ENCODE data around the gene BTNL2.

BTNL2 gene

GRCh38 chr6:32445321-32445854 is 38.4 kb upstream of the BTNL2 start:
- Histone ChIP-seq H3K9ac (ENCODE audit: low read depth, low read length) (no peak overlapping the region), H3K4me2 (ENCODE audit: insufficient read depth, low read length) (no peak overlapping the region), H3K9me3 (ENCODE audit: insufficient read depth, low read length, severe bottlenecking) (no peaks in the 10 kb centered on the region), H3K27me3 (ENCODE audit: insufficient read depth, low read length, poor library complexity) (peaks cover 5% of the 10 kb centered on the region), H3K27ac (ENCODE audit: low read length) (no peak overlapping the region), H3K79me2 (ENCODE audit: insufficient read depth, low read length) (no peaks in the 10 kb centered on the region), H3K36me3 (ENCODE audit: insufficient read depth, low read length) (no peaks in the 10 kb centered on the region), H3K4me1 (ENCODE audit: insufficient read depth, low read length) (no peaks in the 10 kb centered on the region), H2AFZ (ENCODE audit: low read depth, low read length) (no peak overlapping the region), H4K20me1 (ENCODE audit: insufficient read depth, low read length) (no peaks in the 10 kb centered on the region), H3K4me3 (ENCODE audit: low read depth in 1 of 2, low read length in 2 of 2) (no peak overlapping the region)
- ATAC-seq (ENCODE audit: insufficient read depth, low read depth) (no peak), DNase-seq (no peak)
- TF ChIP-seq EZH2 (IDR thresholded peaks at IDR 0.05; ENCODE audit: borderline replicate concordance, low read depth, low read length, severe bottlenecking) = no peak
- TF ChIP-seq CTCF (IDR thresholded peaks at IDR 0.05; ENCODE audit: borderline replicate concordance, extremely low read depth, low read length, poor library complexity, severe bottlenecking) = no peak

- H3K9me3 ChIP-seq (ENCODE audit: insufficient read depth, low read length, severe bottlenecking) = no peaks in the 10 kb centered on the region
- no peaks in the 10 kb centered on the region for H3K4me1 ChIP-seq (ENCODE audit: insufficient read depth, low read length)
- no peaks in the 10 kb centered on the region for H3K79me2 ChIP-seq (ENCODE audit: insufficient read depth, low read length)
- no peak overlapping the region for H2AFZ ChIP-seq (ENCODE audit: low read depth, low read length)
- no peak overlapping the region for H3K9ac ChIP-seq (ENCODE audit: low read depth, low read length)
- no peak overlapping the region for H3K27ac ChIP-seq (ENCODE audit: low read length)
- no peak for ATAC-seq (ENCODE audit: insufficient read depth, low read depth)
- H4K20me1 ChIP-seq (ENCODE audit: insufficient read depth, low read length) = no peaks in the 10 kb centered on the region
- H3K4me2 ChIP-seq (ENCODE audit: insufficient read depth, low read length) = no peak overlapping the region
- no peak for DNase-seq
- H3K27me3 ChIP-seq (ENCODE audit: insufficient read depth, low read length, poor library complexity) = peaks cover 11% of the 10 kb centered on the region
- H3K36me3 ChIP-seq (ENCODE audit: insufficient read depth, low read length) = no peaks in the 10 kb centered on the region
- TF ChIP-seq CTCF (IDR thresholded peaks at IDR 0.05; ENCODE audit: borderline replicate concordance, extremely low read depth, low read length, poor library complexity, severe bottlenecking) = no peak
- H3K4me3 ChIP-seq (ENCODE audit: low read depth in 1 of 2, low read length in 2 of 2) = no peak overlapping the region
These were observed 37.5 kb upstream of the BTNL2 start for GRCh38 chr6:32444433-32444832.

- Histone ChIP-seq H3K4me3 (ENCODE audit: low read depth in 1 of 2, low read length in 2 of 2) (no peak overlapping the region), H3K79me2 (ENCODE audit: insufficient read depth, low read length) (no peaks in the 10 kb centered on the region), H2AFZ (ENCODE audit: low read depth, low read length) (no peak overlapping the region), H3K4me2 (ENCODE audit: insufficient read depth, low read length) (no peak overlapping the region), H3K27me3 (ENCODE audit: insufficient read depth, low read length, poor library complexity) (peaks cover 15% of the 10 kb centered on the region), H4K20me1 (ENCODE audit: insufficient read depth, low read length) (no peaks in the 10 kb centered on the region), H3K27ac (ENCODE audit: low read length) (no peak overlapping the region), H3K4me1 (ENCODE audit: insufficient read depth, low read length) (no peaks in the 10 kb centered on the region), H3K9ac (ENCODE audit: low read depth, low read length) (no peak overlapping the region), H3K9me3 (ENCODE audit: insufficient read depth, low read length, severe bottlenecking) (no peaks in the 10 kb centered on the region), H3K36me3 (ENCODE audit: insufficient read depth, low read length) (no peaks in the 10 kb centered on the region)
- ATAC-seq (ENCODE audit: insufficient read depth, low read depth) (no peak), DNase-seq (no peak)
- TF ChIP-seq EZH2 (IDR thresholded peaks at IDR 0.05; ENCODE audit: borderline replicate concordance, low read depth, low read length, severe bottlenecking) (no peak), CTCF (IDR thresholded peaks at IDR 0.05; ENCODE audit: borderline replicate concordance, extremely low read depth, low read length, poor library complexity, severe bottlenecking) (no peak)
These were observed 36.1 kb upstream of the BTNL2 start for GRCh38 chr6:32442977-32443552.
